Astrocyte (in vitro differentiated cells and primary cell): ENCODE measurements around the gene PLPPR3.

Source experiments
- EZH2 ChIP-seq: IDR thresholded peaks from 2 replicates; pipeline ENCODE4 v1.6.1; 2012; ENCODE audit warnings: mild to moderate bottlenecking, low read length, inconsistent platforms; ENCODE audit not compliant: insufficient read depth
- TF ChIP-seq, protein P1 (sequence below): IDR thresholded peaks from 2 replicates; pipeline ENCODE4 v1.5.1; 2011; ENCODE audit warnings: low read depth, mild to moderate bottlenecking, inconsistent platforms, low read length, moderate library complexity; ENCODE audit not compliant: insufficient read depth

DNA sequence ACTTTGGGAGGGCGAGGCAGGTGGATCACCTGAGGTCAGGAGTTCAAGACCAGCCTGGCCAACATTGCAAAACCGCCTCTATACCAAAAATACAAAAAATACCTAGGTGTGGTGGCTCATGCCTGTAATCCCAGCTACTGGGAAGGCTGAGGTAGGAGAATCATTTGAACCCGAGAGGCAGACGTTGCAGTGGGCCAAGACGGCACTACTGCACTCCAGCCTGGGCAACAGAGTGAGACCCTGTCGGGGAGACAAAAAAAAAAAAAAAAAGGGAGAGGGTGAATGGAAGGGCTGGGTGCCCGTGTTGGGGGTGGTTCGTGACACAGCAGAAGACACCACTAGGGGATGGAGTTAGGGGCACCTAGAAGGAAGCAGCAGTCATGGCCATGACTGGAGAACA lies 48.6 kb upstream of the PLPPR3 start:
- TF ChIP-seq, protein P1, sequence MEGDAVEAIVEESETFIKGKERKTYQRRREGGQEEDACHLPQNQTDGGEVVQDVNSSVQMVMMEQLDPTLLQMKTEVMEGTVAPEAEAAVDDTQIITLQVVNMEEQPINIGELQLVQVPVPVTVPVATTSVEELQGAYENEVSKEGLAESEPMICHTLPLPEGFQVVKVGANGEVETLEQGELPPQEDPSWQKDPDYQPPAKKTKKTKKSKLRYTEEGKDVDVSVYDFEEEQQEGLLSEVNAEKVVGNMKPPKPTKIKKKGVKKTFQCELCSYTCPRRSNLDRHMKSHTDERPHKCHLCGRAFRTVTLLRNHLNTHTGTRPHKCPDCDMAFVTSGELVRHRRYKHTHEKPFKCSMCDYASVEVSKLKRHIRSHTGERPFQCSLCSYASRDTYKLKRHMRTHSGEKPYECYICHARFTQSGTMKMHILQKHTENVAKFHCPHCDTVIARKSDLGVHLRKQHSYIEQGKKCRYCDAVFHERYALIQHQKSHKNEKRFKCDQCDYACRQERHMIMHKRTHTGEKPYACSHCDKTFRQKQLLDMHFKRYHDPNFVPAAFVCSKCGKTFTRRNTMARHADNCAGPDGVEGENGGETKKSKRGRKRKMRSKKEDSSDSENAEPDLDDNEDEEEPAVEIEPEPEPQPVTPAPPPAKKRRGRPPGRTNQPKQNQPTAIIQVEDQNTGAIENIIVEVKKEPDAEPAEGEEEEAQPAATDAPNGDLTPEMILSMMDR = no peak
- no peak for TF ChIP-seq EZH2
